Measurements from ENCODE around the gene MAP2K1.
"Not testable (repeated sequence)": the region's sequence is repeated elsewhere in the genome, so short reads cannot be mapped to it uniquely, and the experiment has no call there.

Gene MAP2K1

GRCh38 chr15:66388043-66388363 is 1.3 kb downstream of the MAP2K1 start:
- ChIA-PET POLR2A (interaction anchor here (0.7 to 3.6 kb wide), 2 partner anchors 110 to 466 kb away, joined by 4 to 17 read pairs; partner anchors contain the start of gene SNAPC5), CTCF (interaction anchor here (0.7 to 7.4 kb wide), 12 partner anchors 9 to 110 kb away, joined by 3 to 94 read pairs (median 5); partner anchors contain the start of gene SNAPC5)
- no peak for DNase-seq (ENCODE audit: extremely low spot score)
- no peak for TF ChIP-seq CTCF (IDR thresholded peaks at IDR 0.05; ENCODE audit: control extremely low read depth, extremely low read depth, low read depth, missing control alignments)

DNA sequence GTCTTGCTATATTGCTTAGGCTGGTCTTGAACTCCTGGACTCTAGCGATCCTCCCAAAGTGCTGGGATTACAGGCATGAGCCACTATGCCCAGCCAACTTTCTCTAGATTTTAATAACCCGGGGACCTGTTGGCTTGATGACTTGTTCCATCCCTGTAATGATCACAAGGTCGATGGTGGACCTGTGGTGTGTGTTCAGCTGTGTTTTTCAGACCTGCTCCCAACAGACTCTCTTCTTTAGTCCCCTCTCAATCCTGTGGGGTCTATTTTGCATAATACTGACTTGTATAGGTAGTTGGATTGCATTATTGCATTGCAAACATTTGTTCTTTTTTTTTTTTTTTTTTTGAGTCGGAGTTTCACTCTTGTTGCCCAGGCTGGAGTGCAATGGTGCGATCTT is 1.9 kb downstream of the MAP2K1 start:
- ChIA-PET CTCF (interaction anchor here (0.7 to 7.4 kb wide), 8 partner anchors 15 to 110 kb away, joined by 3 to 94 read pairs (median 9); partner anchors contain the start of gene SNAPC5), POLR2A (interaction anchor here (0.7 to 3.6 kb wide), 2 partner anchors 109 to 467 kb away, joined by 4 to 17 read pairs; partner anchors contain the start of gene SNAPC5)
- DNase-seq (ENCODE audit: extremely low spot score): no peak
- TF ChIP-seq CTCF (IDR thresholded peaks at IDR 0.05; ENCODE audit: control extremely low read depth, extremely low read depth, low read depth, missing control alignments): no peak

DNA sequence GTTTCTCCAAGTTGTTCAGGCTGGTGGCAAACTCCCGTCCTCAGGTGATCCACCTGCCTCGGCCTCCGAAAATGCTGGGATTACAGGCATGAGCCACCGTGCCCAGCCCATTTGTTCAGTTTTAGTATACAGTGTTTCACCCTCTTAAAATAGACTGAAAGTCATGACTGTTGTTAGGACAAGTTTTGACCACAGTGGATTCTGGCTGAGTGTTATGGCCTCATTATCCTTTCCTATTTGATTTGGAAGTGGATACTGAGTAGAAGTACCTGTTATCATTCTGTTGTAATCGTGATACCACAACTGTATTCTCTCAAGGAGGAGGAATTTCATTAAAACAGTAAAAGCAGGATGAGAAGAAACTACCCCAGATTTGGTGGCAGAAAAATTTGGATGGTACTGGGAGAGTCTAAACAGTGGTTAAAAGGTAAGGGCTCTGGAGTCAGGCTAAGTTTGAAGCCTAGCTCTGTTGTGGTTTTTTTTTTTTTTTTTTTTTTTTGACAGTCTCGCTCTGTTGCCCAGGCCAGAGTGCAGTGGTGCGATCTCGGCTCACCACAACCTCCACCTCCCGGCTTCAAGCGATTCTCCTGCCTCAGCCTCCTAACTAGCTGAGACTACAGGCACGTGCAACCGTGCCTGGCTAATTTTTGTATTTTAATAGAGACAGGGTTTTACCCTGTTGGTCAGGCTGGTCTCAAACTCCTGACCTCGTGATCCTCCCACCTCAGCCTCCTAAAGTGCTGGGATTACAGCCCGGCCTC is 2.6 kb downstream of the MAP2K1 start:
- no peak for TF ChIP-seq CTCF (IDR thresholded peaks at IDR 0.05; ENCODE audit: control extremely low read depth, extremely low read depth, low read depth, missing control alignments)
- ChIA-PET CTCF (interaction anchor here (1.1 to 7.4 kb wide), 3 partner anchors 14 to 109 kb away, joined by 3 to 94 read pairs (median 3); partner anchors contain the start of gene SNAPC5), POLR2A (interaction anchor here (0.6 to 3.6 kb wide), 5 partner anchors 13 to 116 kb away, joined by 3 to 17 read pairs (median 5); partner anchors contain the start of genes SNAPC5 and ZWILCH)
- no peak for DNase-seq (ENCODE audit: extremely low spot score)

DNA sequence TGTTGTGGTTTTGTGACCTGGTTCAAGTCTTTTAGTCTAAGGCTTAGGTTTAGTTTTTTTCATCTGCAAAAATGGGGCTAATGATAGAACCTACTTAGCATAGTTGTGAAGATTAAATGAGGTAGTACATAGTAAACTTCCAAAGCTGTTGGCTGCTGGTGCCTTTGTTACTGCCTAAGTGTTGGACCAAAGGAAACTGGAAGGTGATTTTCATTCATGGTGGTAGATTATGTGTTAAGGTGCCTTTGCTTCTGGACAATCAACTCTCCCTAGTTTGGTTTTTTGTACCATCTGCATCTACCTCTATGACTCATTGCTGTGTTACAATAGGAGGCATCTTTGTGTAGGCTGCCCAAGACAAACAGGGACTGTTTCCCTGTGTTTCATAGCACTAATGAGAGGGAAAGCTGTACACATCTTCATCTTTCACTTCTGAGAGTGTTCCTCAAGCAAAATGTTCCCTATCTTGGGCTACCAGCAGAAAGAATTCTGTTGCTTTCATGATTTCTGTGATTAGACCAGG is 3.2 kb downstream of the MAP2K1 start:
- CTCF ChIA-PET: interaction anchor here (0.7 to 7.4 kb wide), 4 partner anchors 14 to 108 kb away, joined by 3 to 94 read pairs (median 3); partner anchors contain the start of gene SNAPC5
- POLR2A ChIA-PET: no interaction called here
- no peak for DNase-seq (ENCODE audit: extremely low spot score)
- TF ChIP-seq CTCF (IDR thresholded peaks at IDR 0.05; ENCODE audit: control extremely low read depth, extremely low read depth, low read depth, missing control alignments): no peak

GRCh38 chr15:66390678-66391077 is 4.0 kb downstream of the MAP2K1 start:
- DNase-seq (ENCODE audit: extremely low spot score): no peak
- ChIA-PET POLR2A (no interaction called here), CTCF (interaction anchor here (0.7 to 7.4 kb wide), 3 partner anchors 13 to 107 kb away, joined by 3 to 94 read pairs (median 4); partner anchors contain the start of gene SNAPC5)
- no peak for TF ChIP-seq CTCF (IDR thresholded peaks at IDR 0.05; ENCODE audit: control extremely low read depth, extremely low read depth, low read depth, missing control alignments)

DNA sequence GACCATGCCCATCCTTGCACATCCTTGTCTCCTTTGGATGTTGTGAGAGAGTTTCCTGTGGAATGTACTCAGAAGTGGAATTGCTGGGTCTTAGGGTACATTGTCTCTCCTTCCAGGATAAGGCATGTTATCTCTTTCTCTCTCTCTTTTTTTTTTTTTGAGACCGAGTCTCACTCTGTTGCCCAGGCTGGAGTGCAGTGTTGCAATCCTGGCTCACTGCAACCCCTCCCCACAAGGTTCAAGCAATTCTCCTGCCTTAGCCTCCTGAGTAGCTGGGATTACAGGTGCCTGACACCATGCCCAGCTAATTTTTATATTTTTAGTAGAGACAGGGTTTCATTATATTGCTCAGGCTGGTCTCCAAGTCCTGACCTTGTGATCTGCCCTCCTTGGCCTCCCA is 6.3 kb downstream of the MAP2K1 start:
- CTCF ChIA-PET; DNase-seq (ENCODE audit: extremely low spot score); POLR2A ChIA-PET: not testable (repeated sequence)

DNA sequence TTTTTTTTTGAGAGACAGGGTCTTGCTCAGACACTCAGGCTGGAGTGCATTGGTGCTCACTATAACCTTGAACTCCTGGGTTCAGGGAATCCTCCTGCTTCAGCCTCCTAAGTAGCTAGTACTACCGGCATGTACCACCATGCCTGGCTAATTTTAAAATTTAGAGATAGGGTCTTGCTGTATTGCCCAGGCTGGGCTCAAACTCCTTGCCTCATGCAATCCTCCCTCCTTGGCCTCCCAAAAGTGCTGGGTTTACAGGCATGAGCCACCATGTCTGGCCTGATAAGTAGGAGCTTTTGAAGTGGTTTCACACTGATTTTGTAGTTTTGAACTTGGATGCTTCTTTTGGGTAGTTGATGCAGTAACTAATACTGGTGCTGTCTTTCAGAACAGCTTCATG is 7.8 kb downstream of the MAP2K1 start:
- CTCF ChIA-PET: interaction anchor here (0.8 to 2.2 kb wide), 4 partner anchors 9 to 105 kb away, joined by 3 to 6 read pairs (median 4); no protein-coding TSS in a partner anchor
- TF ChIP-seq CTCF (IDR thresholded peaks at IDR 0.05; ENCODE audit: control extremely low read depth, extremely low read depth, low read depth, missing control alignments): no peak
- DNase-seq (ENCODE audit: extremely low spot score): no peak
- POLR2A ChIA-PET: no interaction called here
